ENCODE results near the gene EFNB3.

EFNB3 gene

GRCh38 chr17:7704601-7705268, at the start of gene EFNB3:
Gene EFNB3, plus strand, starts transcription at chr17:7705202. Its CDS starts 397 bp downstream, at chr17:7705599.
- DNase-seq, result no peak

GRCh38 chr17:7655541-7655840, 49.5 kb upstream of the EFNB3 start:
- DNase-seq, result no peak

GRCh38 chr17:7656958-7657609, 47.9 kb upstream of the EFNB3 start:
- no peak for DNase-seq

DNA sequence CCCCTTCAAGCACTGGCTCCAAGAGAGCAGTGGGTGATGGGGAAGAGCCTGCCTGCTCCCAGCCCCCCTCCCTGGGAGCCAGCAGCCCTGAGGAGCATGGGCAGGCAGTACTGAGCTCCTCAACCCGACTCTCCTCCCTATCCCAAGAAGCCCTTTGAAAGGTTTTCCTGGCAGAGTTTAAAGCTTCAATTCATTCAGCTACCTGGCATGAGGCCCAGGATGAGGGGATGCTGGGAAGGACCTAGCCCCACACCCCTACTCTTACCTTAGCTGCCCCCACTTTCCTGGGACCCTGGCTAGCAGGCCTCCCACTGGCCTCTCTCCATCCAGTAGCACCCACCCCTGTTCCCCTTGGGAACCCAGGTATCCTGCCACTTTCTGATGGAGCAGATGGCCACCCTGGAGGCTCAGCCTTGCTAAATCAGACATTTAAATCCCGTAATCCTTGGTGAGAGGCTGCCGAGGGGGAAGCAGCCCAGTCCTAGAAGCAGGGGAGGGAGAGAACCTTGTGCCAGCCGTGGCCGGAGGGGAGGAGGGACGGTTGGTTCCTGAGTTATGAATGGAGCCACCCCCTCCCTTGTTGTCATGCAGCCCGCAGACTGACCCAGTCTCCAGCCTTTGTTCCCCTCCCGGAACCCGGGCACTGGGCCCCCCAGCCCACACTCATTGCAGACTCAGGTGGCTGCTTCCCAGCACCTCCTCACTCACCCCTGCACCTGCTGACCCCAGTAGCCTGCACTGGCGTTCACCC, 37.2 kb upstream of the EFNB3 start:
- DNase-seq, result no peak

DNA sequence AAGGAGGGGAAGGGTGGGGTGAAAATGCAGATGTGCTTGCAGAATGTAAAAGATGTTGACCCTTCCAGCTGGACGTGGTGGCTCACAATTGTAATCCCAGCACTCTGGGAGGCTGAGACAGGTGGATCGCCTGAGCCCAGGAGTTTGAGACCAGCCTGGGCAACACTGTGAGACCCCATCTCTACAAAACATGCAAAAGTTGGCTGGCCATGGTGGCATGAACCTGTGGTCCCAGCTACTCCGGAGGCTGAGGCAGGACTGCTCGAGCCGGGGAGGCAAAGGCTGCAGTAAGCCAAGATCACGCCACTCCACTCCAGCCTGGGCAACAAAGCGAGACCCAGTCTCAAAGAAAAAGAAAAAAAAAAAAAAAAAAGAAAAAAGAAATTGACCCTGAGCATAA, 36.5 kb upstream of the EFNB3 start:
- no peak for DNase-seq

GRCh38 chr17:7673239-7673638, 31.8 kb upstream of the EFNB3 start:
- DNase-seq, result no peak

- DNase-seq, result no peak
Measured at GRCh38 chr17:7674934-7675333, 30.1 kb upstream of the EFNB3 start.

- DNase-seq, result no peak
Measured at GRCh38 chr17:7676533-7676932, 28.5 kb upstream of the EFNB3 start.

- DNase-seq, result no peak
Measured at GRCh38 chr17:7677388-7678067, 27.5 kb upstream of the EFNB3 start.

DNA sequence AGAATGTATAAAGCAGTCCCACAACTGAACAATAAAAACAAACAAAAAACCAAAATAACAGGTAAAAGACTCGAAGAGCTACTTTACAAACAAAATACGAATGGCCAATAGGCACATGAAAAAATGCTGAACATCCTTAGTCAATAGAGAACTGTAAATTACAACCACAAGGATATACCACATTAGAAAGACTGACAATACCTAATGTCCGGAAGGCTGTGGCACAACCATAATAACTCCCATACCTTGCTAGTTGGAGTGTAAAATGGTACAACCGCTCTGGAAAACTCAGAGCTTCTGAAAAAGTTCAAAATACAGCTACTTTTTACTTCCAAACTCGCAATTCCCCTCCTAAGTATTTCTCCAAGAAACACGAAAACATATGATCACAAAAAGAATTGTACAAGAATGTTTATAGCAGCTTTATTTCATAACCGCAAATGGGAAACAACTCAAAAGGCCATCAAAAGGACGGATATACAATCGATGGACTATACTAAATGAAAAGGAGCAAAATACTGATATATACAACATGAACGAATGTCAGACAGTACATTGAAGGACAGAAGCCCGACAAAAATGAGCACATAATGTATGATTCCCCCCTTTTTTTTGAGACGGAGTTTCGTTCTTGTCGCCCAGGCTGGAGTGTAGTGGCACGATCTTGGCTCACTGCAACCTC, 20.0 kb upstream of the EFNB3 start:
- no peak for DNase-seq

- DNase-seq, result peak; percentile 92
Measured at GRCh38 chr17:7685533-7686221, 19.3 kb upstream of the EFNB3 start.

DNA sequence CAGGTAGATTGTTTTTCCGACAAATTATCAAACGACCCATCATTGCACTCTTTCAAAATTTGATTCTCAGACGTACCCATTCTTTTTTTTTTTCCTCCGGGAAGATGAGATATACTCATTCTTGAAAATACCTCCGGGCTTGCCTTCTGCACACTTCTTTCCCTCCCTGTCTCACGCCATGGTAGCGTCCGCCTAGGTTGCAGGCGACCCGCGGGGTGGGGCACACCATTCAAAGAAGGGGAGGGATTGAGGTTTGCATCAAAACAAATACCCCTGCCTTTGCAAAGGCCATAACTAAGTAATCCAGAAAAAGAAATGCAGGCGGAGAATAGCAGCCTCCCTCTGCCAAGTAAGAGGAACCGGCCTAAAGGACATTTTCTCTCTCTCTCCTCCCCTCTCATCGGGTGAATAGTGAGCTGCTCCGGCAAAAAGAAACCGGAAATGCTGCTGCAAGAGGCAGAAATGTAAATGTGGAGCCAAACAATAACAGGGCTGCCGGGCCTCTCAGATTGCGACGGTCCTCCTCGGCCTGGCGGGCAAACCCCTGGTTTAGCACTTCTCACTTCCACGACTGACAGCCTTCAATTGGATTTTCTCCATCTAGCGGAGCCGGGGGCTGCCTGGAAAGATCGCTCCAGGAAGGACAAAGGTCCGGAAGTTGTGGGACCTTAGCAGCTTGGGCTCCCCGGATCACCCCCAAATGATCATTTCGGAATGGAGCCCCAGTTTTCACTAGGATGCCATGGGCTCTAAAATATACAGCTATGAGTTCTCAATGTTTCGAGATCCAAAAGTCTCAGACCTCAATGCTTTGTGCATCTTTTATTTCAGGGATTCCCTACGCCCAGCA, 18.6 kb upstream of the EFNB3 start:
- DNase-seq, result peak; percentile 92

DNA sequence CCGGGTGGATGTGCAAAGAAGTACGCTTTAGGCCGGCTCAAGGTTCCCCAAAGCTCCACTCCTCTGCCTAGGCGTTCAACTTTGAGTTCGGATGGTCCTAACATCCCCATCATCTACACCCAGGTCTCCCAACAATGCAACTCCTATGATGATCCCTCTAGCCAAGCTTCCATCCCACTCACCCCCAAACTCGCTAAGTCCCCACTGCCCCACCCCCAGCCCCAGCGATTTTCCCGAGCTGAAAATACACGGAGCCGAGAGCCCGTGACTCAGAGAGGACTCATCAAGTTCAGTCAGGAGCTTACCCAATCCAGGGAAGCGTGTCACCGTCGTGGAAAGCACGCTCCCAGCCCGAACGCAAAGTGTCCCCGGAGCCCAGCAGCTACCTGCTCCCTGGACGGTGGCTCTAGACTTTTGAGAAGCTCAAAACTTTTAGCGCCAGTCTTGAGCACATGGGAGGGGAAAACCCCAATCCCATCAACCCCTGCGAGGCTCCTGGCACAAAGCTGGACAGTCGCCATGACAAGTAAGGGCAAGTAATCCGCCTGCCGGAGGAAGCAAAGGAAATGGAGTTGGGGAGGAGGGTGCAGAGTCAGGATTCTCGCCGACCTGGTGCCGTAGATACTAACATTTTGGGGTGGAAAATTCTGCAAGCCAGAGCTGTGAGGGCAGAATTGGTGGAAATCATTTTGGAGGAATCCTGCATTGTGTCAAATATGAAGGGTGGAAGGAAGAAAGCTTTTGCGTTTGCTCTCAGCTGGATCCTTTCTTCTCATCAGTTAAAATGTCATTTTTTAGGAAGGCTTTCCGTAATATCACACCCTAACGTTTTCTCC, 17.7 kb upstream of the EFNB3 start, which contains the start of gene TP53:
Gene TP53, minus strand, starts transcription at position 419 of the 836 bp plus-strand sequence. CDS start 10,896 bp downstream, outside the sequence.
- DNase-seq, result peak; percentile 65

DNA sequence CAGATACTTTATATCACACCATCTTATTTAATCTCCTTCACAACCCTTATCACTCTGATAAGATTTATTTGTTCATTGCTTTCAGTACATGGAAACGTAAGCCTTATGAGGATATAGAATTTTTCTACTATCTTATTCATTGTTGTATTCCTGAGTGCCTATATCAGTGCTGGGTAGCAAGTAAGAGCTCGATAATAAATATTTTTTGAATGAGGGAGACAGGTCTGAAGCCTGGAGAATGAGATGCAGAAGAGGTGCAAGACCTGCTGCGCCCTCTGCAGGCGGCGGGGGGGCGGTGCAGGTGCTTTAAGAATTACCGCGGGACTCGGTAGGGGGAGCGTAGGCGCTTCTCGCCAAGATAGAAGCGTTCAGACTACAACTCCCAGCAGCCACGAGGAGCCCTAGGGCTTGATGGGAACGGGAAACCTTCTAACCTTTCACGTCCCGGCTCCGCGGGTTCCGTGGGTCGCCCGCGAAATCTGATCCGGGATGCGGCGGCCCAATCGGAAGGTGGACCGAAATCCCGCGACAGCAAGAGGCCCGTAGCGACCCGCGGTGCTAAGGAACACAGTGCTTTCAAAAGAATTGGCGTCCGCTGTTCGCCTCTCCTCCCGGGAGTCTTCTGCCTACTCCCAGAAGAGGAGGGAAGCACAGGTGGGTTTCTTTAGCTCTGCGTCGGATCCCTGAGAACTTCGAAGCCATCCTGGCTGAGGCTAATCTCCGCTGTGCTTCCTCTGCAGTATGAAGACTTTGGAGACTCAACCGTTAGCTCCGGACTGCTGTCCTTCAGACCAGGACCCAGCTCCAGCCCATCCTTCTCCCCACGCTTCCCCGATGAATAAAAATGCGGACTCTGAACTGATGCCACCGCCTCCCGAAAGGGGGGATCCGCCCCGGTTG, 16.8 kb upstream of the EFNB3 start, which contains the start of gene WRAP53:
Gene WRAP53, plus strand, starts transcription at position 570 of the 900 bp plus-strand sequence. Its CDS starts 172 bp downstream, at position 742.
- DNase-seq, result peak; percentile 91

DNA sequence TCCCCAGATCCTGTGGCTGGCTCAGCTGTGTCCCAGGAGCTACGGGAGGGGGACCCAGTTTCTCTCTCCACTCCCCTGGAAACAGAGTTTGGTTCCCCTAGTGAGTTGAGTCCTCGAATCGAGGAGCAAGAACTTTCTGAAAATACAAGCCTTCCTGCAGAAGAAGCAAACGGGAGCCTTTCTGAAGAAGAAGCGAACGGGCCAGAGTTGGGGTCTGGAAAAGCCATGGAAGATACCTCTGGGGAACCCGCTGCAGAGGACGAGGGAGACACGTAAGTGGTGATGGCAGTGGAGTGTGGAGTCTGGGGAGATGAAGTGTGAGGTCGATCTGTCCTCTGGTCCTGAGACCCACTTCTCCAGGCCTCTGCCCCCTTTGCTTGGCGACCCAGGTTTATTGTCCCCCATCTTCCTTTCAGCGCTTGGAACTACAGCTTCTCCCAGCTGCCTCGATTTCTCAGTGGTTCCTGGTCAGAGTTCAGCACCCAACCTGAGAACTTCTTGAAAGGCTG, 16.1 kb upstream of the EFNB3 start:
- DNase-seq, result no peak

- DNase-seq, result no peak
Measured at GRCh38 chr17:7695586-7695985, 9.4 kb upstream of the EFNB3 start.

DNA sequence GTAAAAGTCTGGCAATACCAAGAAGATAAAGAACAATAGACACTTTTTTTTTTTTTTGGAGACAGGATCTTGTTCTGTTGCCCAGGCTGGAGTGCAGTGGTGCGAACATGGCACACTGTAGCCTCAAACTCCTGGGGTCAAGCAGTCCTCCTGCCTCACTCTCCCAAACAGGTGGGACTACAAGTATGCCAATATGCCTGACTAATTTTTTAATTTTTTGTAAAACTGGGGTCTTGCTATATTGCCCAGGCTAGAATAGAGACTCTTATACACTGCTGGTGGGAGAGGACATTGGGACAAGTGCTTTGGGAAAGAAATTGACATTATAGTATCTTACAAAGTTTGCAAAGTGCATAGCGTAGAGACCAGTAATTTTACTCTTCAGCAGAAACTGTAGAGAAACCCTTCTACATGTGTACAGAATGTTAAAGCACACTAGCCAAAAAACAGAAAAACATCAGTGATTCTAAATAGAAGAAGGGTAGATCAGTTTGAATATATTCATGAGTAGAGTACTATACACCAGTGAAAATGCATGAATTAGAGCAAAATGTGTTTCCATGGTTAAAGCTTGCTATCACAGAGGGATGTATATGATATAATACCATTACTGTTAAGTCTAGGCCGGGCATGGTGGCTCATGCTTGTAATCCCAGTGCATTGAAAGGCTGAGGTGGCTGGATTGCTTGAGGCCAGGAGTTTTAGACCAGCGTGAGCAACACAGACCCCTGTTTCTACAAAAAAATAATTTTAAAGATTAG, 7.0 kb upstream of the EFNB3 start:
- DNase-seq, result no peak

DNA sequence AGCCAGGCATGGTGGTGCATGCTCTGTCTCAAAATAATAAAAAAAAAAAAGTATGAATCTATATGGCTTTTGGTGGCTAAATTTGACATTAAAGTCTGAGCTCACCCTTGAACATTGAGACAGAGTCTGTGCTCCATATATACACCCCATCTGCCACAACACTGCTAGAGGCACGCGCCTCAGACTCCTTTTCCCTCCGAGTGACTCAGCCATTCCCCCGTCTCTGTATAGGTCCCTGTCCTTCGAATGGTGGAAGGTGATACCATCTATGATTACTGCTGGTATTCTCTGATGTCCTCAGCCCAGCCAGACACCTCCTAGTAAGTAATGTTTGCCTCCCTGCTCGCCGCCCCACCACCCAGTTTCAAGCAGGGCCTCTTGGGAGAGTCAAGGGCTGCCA, 4.5 kb upstream of the EFNB3 start:
- DNase-seq, result no peak

Data from NCI-H526 treated with DMSO at 0.1 percent for 48 hours (cell line).